ENCODE measurements around the gene SPINT1. TPM values are rescaled to one million over a fixed set of nuclear protein-coding genes. Genes with fewer than 3 reads are reported as not detected.
A peak's percentile ranks its signal among the peaks of the same experiment; 100 is the strongest.

Gene SPINT1
- total and polyA plus RNA-seq, 2 of the 13 experiments (the other 11 are each of a cell fraction or from before 2014, with no cell fraction given): 0.49 to 2.5 TPM

DNA sequence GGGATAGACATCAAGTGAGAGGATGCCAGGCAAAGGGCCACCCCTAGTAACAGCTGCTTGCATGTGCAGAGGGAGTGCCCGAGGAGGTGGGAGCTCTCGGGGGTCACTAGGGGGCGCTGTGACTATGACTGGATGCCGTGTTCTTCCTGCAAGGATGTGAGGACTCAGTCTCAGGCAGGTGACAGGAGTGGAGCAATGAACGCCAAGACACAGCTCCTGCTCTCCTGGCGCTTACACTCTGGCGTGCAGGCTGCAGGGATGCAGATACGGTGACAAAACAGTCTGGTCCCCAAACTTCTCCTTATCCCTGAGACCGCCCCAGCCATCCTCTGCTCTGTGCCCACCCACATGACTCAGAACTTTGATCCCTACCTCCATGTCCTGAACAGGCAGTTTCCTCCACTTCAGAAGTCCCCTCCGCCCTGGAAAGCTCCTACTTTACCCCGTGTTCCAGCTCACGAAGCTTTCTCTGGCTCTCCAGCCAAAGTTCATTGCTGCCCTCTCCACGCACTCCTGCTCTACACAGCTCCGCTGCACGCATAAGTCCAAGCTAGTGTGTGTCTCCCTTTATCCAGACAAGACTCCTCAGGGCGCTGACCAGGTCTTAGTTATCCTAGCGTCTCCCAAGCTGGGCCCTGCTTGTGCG lies 15.5 kb downstream of the SPINT1 start (continued):
- TF ChIP-seq, protein P1, sequence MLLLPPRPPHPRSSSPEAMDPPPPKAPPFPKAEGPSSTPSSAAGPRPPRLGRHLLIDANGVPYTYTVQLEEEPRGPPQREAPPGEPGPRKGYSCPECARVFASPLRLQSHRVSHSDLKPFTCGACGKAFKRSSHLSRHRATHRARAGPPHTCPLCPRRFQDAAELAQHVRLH (CRISPR knock-in tag; IDR thresholded peaks at IDR 0.05; ENCODE audit: borderline replicate concordance, low read depth): 0 out of 2 replicates have a peak, but pooled peaks have one; percentile 35
- TF ChIP-seq, protein P2, sequence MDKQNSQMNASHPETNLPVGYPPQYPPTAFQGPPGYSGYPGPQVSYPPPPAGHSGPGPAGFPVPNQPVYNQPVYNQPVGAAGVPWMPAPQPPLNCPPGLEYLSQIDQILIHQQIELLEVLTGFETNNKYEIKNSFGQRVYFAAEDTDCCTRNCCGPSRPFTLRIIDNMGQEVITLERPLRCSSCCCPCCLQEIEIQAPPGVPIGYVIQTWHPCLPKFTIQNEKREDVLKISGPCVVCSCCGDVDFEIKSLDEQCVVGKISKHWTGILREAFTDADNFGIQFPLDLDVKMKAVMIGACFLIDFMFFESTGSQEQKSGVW (CRISPR knock-in tag; IDR thresholded peaks at IDR 0.05; ENCODE audit: borderline replicate concordance): no peak
- TF ChIP-seq PCBP2 (optimal IDR thresholded peaks at IDR 0.05; ENCODE audit: low read depth, low read length, poor library complexity, severe bottlenecking) (no peak), ZMYM3 (CRISPR knock-in tag; IDR thresholded peaks at IDR 0.05) (no peak), ZNF891 (CRISPR knock-in tag; IDR thresholded peaks at IDR 0.05) (0 out of 2 replicates have a peak, but pooled peaks have one; percentile 13), ZKSCAN8 (CRISPR knock-in tag; IDR thresholded peaks at IDR 0.05; ENCODE audit: borderline replicate concordance) (0 out of 2 replicates have a peak, but pooled peaks have one; percentile 20), YEATS4 (CRISPR knock-in tag; IDR thresholded peaks at IDR 0.05; ENCODE audit: borderline replicate concordance) (no peak), GABPA (IDR thresholded peaks at IDR 0.05; ENCODE audit: low read depth, low read length) (no peak), GABPA (CRISPR knock-in tag; IDR thresholded peaks at IDR 0.05; ENCODE audit: low read depth) (no peak), ZNF232 (CRISPR knock-in tag; IDR thresholded peaks at IDR 0.05; ENCODE audit: borderline replicate concordance) (no peak), ZNF816 (CRISPR knock-in tag; IDR thresholded peaks at IDR 0.05; ENCODE audit: borderline replicate concordance) (no peak), ZSCAN25 (CRISPR knock-in tag; IDR thresholded peaks at IDR 0.05) (peak; percentile 77; the same call in 1 of the 2 replicates), CC2D1A (CRISPR knock-in tag; IDR thresholded peaks at IDR 0.05) (no peak), SALL1 (CRISPR knock-in tag; IDR thresholded peaks at IDR 0.05) (peak; percentile 54; the same call in 1 of the 2 replicates), HES4 (CRISPR knock-in tag; IDR thresholded peaks at IDR 0.05; ENCODE audit: borderline replicate concordance) (no peak), ZBTB3 (CRISPR knock-in tag; IDR thresholded peaks at IDR 0.05; ENCODE audit: borderline replicate concordance, low read depth) (no peak)
- TF ChIP-seq, protein P3, sequence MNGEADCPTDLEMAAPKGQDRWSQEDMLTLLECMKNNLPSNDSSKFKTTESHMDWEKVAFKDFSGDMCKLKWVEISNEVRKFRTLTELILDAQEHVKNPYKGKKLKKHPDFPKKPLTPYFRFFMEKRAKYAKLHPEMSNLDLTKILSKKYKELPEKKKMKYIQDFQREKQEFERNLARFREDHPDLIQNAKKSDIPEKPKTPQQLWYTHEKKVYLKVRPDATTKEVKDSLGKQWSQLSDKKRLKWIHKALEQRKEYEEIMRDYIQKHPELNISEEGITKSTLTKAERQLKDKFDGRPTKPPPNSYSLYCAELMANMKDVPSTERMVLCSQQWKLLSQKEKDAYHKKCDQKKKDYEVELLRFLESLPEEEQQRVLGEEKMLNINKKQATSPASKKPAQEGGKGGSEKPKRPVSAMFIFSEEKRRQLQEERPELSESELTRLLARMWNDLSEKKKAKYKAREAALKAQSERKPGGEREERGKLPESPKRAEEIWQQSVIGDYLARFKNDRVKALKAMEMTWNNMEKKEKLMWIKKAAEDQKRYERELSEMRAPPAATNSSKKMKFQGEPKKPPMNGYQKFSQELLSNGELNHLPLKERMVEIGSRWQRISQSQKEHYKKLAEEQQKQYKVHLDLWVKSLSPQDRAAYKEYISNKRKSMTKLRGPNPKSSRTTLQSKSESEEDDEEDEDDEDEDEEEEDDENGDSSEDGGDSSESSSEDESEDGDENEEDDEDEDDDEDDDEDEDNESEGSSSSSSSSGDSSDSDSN (CRISPR knock-in tag; IDR thresholded peaks at IDR 0.05): no peak
- TF ChIP-seq, protein P4, sequence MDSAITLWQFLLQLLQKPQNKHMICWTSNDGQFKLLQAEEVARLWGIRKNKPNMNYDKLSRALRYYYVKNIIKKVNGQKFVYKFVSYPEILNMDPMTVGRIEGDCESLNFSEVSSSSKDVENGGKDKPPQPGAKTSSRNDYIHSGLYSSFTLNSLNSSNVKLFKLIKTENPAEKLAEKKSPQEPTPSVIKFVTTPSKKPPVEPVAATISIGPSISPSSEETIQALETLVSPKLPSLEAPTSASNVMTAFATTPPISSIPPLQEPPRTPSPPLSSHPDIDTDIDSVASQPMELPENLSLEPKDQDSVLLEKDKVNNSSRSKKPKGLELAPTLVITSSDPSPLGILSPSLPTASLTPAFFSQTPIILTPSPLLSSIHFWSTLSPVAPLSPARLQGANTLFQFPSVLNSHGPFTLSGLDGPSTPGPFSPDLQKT (CRISPR knock-in tag; IDR thresholded peaks at IDR 0.05; ENCODE audit: borderline replicate concordance): no peak
- TF ChIP-seq, protein P5, sequence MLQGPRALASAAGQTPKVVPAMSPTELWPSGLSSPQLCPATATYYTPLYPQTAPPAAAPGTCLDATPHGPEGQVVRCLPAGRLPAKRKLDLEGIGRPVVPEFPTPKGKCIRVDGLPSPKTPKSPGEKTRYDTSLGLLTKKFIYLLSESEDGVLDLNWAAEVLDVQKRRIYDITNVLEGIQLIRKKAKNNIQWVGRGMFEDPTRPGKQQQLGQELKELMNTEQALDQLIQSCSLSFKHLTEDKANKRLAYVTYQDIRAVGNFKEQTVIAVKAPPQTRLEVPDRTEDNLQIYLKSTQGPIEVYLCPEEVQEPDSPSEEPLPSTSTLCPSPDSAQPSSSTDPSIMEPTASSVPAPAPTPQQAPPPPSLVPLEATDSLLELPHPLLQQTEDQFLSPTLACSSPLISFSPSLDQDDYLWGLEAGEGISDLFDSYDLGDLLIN (CRISPR knock-in tag; IDR thresholded peaks at IDR 0.05; ENCODE audit: borderline replicate concordance): no peak
- TF ChIP-seq, protein P6, sequence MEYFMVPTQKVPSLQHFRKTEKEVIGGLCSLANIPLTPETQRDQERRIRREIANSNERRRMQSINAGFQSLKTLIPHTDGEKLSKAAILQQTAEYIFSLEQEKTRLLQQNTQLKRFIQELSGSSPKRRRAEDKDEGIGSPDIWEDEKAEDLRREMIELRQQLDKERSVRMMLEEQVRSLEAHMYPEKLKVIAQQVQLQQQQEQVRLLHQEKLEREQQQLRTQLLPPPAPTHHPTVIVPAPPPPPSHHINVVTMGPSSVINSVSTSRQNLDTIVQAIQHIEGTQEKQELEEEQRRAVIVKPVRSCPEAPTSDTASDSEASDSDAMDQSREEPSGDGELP (IDR thresholded peaks at IDR 0.05; ENCODE audit: borderline replicate concordance, low read depth): peak; percentile 54; the same call in 1 of the 2 replicates
- TF ChIP-seq, protein P7, sequence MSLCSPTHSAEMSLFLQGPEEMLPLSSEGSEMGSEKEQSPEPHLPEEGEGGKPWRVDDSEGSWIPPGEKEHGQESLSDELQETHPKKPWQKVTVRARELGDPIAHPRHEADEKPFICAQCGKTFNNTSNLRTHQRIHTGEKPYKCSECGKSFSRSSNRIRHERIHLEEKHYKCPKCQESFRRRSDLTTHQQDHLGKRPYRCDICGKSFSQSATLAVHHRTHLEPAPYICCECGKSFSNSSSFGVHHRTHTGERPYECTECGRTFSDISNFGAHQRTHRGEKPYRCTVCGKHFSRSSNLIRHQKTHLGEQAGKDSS (CRISPR knock-in tag; IDR thresholded peaks at IDR 0.05; ENCODE audit: borderline replicate concordance, low read depth): no peak; the same call in 1 of the 2 replicates
